ENCODE measurements around the gene WDR20. TPM values are rescaled to one million over a fixed set of nuclear protein-coding genes. Genes with fewer than 3 reads are reported as not detected.

Gene WDR20
- total RNA-seq, 1 experiment from 2014 or later, result 12.2 TPM

DNA sequence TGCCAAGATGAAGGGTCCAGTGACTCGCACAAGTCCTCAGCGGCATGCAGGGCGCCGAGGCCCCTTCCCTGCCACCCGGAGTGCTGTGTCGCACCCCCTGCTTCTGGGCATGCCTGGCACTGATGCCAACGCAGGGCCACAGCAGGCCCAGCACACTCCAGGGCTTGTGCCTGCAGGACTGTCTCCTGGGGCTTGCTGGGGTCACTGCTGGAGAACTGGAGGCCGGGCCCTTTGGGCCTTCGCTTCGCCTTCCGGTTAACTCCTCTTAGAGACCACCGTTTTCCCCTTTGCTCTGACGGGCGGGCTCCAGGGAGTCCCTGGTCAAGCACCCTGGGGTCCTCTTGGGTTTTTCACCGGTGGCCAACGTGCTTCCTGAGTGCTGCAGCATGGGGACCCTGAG, 79.6 kb downstream of the WDR20 start:
- DNase-seq (ENCODE audit: low read depth), result no peak

DNA sequence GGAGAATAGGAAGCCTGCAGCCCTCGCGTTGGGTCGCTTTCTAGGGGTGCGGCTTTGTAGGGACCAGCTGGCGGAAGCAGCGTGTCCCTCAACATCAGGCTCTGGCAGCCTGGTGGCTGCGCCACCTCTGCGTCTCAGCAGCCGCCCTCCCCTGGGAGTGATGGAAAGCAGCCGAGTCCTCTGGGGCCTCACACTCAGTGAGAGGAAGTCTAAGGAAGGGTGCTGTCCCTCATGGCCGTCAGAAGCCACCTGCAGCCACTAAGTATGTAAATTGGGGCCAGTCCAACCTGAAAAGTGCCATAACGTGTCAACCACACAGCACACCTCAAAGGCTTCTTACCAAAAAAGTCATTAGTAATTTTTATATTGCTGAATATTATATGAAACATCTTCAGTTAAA, 80.3 kb downstream of the WDR20 start:
- DNase-seq (ENCODE audit: low read depth), result no peak

- peak; percentile 64 for DNase-seq (ENCODE audit: low read depth)
Measured at GRCh38 chr14:102221026-102221425, 81.3 kb downstream of the WDR20 start.

GRCh38 chr14:102222009-102222575, 82.4 kb downstream of the WDR20 start:
- no peak for DNase-seq (ENCODE audit: low read depth)

GRCh38 chr14:102222751-102223150, 83.1 kb downstream of the WDR20 start:
- no peak for DNase-seq (ENCODE audit: low read depth)

GRCh38 chr14:102223682-102224081, 84.0 kb downstream of the WDR20 start:
- no peak for DNase-seq (ENCODE audit: low read depth)

GRCh38 chr14:102225386-102225785, 85.7 kb downstream of the WDR20 start:
- no peak for DNase-seq (ENCODE audit: low read depth)

DNA sequence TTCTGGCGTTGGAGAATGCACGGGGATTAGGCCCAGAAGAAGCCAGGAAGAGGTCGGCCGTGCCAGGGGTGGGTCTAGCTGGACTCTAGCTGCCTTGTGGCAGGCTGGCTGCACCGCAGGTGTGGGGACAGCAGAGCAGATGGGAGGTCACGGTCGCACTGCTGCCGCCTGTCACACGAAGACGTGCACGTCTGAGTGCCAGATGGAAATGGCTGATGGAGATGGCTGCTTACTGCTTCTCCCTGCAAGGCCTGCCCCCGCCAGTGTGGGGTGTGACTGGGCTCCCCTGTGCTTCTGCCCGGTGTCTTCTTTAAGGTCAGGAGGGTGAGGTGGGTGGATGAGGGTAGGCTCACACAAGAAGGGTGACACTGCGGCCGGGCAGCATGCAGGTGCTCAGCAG, 86.2 kb downstream of the WDR20 start:
- no peak for DNase-seq (ENCODE audit: low read depth)

DNA sequence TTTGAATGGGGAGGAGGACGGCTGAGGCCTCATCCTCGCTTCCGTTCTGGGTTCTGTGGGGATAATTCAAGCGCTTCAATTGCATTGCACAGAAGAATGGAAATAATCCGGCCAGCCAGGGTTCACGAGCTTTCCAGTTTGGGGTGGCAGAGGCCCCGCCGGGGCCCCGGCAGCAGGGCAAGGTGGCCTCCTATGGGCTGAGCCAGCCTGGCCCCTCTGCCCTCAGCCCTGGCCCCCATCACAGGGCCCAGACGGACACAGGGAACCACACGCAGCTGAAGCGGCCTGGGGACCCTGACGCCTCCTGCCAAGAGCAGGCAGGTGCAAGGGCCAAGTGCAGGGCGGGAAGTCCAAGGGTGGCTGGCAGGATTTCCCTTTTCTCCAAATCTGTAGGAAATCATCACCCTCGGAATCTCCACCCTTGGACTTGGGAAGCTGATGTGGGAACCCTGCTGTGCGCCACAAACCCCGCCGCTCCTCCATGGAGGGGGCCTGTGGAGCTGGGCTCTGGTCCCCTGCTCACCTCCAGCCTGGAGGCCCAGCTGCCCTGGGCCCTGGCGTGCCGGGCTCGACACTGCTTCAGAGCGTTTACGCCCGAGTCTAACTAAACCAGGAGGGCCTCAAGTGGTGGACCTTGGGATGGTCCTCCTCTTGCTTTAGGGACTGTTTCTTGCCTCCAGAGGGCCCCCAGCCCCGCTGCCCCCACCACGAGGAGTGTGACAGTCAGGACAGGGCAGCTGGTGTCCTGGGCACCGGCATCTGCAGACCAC, 86.8 kb downstream of the WDR20 start:
- DNase-seq (ENCODE audit: low read depth), result no peak

DNA sequence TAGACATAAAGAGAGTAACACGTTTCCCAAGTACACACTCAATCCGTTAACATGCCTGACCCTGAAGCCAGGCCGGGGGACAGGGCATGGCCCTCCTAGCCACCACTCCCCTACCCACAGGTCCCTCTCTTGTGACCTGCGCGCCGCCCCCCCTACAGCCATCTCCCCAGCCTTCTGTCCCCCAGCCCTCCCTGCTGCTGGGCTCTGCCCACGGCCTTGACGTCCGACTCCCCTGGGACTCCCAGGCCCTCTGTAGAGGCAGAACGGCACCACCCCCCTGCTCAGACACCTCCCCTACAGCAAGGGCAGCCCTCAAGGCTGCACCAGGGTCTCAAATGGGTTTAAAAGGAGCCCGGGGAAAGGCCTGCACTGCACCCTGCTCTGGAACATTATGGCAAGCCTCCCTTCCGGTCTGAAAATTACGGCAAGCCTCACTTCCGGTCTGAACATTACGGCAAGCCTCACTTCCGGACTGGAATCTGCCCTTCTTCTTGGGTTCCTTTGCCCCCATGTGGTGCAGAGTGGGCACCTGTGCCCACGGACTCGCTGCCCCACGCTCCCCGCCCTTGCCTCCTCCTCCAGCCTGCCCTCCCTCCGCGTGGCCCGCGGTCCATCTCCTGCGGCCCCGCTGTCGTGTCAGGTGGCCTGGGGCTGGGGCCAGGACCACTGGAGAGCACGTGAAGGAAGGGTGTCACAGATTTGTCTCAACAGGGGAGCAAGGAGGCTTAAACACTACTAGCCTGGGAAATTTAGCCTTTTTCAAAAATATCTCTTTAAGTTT, 87.7 kb downstream of the WDR20 start:
- no peak for DNase-seq (ENCODE audit: low read depth)

DNA sequence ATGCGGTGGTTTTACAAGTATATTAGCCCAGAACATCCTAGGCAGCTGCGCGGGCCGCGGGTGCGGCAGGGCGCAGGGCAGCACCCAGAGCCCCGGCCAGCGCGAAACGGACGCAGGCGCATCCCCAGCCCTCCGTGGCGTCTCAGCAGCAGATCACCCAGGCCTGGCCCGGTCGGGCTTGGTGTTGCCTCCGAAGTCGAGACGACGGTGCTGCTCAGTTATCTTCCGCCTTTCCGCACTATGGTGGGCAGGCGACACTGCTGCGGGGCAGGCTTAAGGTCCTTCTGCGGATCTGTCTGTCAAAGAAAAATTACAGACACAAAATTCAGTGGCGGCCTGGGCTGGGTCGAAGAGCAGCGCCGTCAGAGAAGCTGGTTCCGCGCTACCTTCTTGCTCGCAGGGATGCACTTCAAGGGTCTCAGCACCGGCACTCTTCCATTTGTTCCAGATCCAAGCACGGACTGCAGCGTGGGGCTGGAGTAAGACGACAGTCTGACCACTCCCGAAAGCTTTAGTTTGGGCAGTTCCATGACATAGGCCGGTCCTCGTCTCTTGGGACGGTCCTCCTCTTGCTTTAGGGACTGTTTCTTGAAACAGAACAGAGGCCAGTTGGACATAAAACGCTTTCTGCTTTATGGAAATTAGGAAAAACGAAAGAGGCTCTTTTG, 89.5 kb downstream of the WDR20 start:
- no peak for DNase-seq (ENCODE audit: low read depth)

- DNase-seq (ENCODE audit: low read depth), result no peak
Measured at GRCh38 chr14:102229739-102230092, 90.0 kb downstream of the WDR20 start.

- DNase-seq (ENCODE audit: low read depth), result no peak
Measured at GRCh38 chr14:102230481-102231210, 90.9 kb downstream of the WDR20 start.

DNA sequence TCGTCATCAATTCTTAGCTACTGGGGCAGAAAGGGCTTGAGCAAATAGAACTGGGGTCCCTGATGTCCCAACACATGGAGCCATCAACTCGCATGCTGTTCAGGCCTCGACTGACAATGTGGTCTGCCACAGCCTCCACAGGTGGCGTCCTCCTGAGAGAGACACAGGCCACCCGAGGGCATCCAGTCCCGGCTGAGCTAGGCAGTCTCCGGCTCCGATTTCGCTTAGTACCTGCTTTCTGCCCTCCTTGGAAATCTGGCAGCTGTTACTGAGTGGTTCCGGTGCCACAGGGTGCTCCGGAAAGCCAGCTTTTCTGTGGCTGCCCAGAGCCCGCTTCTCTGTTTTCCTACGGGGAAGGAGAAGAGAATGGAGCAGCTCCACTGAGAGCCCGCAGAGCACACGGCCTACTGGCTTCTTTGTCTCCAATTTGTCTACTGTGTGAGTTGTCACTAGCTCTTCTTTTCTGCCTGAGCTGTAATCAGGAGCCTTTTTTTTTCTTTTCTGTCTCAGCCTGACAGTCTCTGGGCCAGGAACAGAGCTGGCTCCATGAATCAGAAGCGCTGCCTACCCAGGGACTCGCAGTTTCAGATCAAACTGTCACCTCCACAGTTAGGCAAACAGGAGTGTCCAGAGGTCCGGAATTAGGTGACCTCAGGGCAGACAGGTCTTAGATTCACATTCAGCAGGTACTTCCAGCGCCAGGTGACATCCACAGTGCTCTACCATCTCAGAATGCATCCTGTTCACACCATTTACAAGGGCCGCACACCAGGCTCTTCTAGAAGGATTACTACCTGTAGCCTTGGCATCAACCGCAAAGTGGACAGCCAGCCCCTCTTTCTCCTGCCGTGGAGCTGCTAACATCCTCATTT, 92.0 kb downstream of the WDR20 start:
- no peak for DNase-seq (ENCODE audit: low read depth)

DNA sequence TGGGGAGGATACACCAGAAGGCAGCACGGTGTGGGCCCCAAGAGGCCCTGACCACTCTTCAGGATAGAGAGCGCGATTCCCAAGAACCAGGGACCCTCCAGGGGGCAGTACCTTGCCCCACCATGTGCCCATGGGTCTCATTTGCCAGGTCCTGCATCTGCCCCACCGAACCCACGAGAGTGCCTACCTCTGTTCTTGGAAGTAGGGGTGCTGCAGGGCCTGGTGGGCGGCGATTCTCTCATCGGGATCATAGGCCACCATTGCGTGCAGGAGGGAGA, 92.6 kb downstream of the WDR20 start:
- DNase-seq (ENCODE audit: low read depth), result no peak

DNA sequence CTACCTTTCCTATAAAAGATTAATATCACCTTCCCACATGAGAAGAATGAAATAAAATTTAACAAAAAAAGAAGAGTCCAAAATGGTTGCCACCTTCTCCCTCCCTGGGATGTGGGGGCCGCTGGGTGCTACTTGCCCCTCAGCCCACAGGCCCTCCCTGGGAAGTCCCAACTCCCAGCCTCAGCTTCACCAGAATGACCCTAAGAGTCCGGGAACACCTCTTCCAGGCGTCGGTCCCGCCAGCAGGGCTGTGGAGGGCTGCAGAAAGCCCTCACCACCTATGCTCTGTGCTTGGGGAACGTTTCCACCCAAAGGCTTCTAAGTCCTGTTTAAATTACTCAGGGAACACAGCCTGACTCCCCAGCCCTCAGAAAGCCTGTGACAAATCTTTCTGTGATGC, 93.4 kb downstream of the WDR20 start:
- no peak for DNase-seq (ENCODE audit: low read depth)

GRCh38 chr14:102234331-102235264, 94.9 kb downstream of the WDR20 start:
- peak; percentile 42 for DNase-seq (ENCODE audit: low read depth)

DNA sequence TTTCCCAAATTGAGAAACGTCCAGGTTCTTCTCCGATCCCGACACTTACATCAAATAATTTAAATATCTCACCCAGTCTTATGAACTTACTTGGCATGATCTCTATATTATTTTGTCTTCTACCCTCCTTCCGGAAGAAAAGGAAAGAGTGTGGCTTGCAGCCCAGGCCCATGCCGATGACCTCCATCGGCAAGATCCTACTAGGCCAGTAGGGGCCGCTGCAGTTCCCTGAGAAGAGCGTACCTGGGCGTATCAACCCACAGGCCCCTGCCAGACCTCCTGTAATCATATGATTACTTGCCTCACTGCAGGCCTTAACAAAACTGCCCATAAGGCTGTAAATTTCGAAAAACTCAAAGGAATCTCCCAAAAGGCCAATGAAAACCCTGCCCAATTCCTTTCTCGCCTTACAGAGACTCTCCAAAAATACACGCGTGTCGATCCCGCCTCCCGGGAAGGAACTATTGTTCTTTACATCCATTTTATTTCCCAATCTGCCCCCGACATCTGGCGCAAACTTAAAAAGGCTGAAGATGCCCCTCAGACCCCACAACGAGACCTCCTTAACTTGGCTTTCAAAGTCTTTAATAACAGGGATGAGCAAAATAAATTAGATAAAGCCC, 95.7 kb downstream of the WDR20 start:
- peak; percentile 90 for DNase-seq (ENCODE audit: low read depth)

- no peak for DNase-seq (ENCODE audit: low read depth)
Measured at GRCh38 chr14:102236026-102236425, 96.3 kb downstream of the WDR20 start.

All from Daoy (cell line).